ENCODE measurements around the gene HFM1.

The HFM1 gene

DNA sequence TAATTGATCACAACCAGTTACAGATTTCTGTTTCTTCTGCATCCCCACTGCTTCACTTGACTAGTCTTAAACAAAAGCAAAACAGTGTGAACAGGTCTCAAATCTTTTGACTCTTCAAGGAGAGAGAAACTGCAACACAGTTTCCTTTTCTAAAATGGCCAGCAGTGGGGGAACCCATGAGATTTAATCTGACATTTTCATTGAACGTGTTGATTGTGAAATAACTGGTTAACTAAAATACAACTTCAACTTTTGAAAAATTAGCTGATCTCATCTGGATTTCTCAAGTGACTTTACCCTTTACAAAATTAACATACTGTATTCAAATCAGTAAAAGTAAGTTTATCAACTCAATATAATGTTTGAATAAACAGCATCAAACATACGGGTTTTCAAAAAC, 143.0 kb downstream of the HFM1 start:
- DNase-seq (ENCODE audit: low spot score) = no peak

DNA sequence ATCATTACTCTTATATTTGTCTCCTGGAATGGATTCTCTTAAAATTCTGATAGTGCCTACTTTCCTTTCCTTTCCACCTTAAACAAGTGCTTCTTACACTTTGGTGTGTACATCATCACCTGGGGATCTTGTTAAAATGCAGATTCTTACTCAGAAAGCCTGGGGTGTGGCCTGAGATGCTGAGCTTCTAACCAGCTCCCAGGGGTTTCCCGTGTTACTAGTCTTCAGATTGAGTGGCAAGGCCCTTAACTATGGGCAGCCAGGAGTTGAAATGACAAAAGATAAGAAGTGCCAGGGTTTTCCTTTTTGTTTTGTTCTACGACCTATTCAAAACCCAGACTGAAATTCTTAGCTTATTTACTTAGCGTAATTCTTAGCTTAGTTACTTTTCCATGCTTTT, 159.2 kb downstream of the HFM1 start:
- DNase-seq (ENCODE audit: low spot score) = no peak

DNA sequence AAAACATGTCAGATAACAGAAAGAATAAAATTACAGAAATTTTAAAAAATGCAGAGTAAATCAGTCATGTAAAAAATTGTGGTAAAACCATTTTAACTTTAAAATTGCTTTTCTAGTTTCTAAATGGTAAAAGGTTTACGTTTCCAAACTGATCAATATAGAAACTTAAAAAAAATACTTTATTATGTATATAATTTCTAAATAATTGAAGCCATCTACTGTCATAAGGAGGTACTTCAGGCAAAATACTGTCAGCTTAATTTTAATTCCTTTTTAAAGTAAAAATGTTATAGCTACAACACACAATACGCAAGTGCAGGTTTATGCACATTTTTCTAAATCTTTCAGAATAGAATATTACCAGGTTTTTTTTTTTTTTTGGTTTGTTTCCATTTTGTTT, 159.9 kb downstream of the HFM1 start:
- no peak for DNase-seq (ENCODE audit: low spot score)

DNA sequence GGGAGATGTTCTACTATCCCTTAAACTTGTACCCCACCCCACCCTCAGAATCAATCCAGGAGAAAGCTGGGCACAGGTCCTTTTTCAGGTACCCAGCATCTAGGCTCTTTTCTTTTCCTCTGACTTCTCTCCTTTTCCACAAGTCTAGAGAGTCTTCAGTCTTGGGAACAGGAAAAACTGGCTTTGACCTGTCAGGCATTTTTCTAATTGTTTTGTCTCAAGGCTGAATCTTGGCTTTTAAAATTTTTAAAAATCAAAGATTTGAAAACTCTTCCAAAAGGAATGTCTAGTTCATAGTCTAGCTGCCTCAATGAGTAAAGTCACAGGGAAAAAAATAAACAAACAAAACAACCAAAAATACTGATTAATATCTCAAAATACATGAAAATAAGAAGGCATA, 161.5 kb downstream of the HFM1 start:
- DNase-seq (ENCODE audit: low spot score) = no peak

DNA sequence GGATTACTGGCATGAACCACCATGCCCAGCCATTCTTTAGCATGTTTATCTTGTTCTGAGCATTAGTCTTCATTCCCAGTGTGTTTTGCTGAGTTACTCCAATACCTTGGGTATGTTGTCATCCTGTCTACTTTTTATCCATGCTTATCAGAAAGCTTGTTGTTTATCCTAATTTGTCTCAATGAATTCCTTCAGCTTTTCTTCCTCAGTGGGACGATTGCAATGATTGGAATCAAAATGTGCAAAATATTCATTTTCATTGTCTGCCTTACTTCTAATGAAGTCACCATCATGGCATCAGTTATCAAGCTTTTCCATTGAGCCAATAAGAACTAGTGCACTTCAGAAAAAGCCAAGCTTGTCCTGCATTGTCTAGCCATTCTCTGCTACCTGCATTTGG, 170.5 kb downstream of the HFM1 start:
- no peak for DNase-seq (ENCODE audit: low spot score)

DNA sequence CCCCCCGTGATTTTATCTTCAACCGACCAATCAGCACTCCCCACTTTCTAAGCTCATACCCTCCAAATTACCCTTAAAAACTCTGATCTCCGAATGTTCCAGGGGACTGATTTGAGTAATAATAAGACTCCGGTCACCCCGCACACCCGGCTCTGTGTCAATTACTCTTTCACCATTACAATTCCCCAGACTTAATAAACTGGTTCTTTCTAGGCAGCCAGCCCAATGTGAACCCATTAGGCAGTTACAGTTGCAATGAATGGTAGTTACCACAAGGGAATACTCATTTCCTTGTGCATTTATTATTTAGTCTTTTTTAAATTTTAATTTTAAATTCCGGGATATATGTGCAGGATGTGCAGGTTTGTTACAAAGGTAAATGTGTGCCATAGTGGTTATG, 177.9 kb downstream of the HFM1 start:
- DNase-seq (ENCODE audit: low spot score) = no peak

DNA sequence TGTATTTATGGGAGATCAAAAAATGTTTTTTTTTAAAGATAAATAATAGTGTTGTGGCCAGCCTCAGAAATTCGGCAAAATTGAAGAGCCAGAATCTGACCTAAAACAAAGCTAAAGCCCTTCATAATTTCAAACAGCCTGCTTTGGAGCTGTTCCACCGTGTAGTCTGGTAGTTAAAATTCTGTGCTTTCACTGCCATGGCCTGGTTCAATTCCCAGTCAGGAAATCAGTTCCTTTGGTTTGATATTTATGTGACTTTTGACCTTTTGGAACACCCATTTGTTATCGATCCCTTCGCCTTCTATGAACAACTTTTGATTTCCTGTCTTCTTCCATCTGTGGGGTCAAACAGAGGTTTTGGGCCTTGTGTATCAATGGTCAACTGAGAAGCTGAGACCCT, 179.8 kb downstream of the HFM1 start:
- no peak for DNase-seq (ENCODE audit: low spot score)

DNA sequence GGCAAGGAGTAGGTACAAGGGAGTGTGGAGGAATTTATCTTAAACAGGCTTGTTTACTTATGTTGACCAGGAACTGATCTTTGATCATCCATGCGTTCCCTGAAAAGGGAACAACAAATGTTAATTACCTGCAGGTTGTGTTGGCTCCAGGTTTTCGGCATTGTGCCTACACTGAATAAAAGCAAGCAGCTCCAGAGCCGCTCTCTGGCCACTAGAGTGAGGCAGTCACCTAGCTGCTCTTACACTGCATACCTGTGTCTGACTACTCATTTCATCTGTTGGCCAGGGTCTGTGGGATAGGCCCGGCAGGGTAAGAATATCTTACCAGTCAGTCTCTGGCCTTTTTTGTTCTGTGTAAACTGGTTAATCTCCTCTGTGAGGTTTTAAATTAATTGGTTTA, 183.6 kb downstream of the HFM1 start:
- DNase-seq (ENCODE audit: low spot score) = no peak

DNA sequence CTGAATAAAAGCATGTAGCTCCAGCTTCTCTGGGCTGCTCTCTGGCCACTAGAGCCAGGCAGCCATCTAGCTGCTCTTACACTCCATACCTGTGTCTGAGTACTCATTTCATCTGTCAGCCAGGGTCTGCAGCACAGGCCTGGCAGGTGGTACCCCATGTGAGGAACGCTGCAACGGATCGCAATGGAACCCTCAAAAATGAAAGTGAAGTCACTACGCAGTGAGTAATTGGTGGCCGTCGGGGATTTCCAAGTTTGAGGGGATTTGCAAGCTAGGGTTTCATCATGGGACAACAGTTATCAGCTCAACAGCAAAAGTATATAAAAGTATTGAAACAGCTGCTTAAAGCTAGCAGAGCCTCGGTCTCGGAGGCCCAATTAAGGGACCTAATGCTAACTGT, 186.7 kb downstream of the HFM1 start:
- DNase-seq (ENCODE audit: low spot score) = no peak
